ENCODE data around the gene DNAJC21.
"Not testable (repeated sequence)": the region's sequence is repeated elsewhere in the genome, so short reads cannot be mapped to it uniquely, and the experiment has no call there.

DNA sequence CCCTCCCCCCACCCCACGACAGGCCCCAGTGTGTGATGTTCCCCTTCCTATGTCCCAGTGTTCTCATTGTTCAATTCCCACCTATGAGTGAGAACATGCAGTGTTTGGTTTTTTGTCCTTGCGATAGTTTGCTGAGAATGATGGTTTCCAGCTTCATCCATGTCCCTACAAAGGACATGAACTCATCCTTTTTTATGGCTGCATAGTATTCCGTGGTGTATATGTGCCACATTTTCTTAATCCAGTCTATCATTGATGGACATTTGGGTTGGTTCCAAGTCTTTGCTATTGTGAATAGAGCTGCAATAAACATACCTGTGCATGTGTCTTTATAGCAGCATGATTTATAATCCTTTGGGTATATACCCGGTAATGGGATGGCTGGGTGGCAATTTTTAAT lies 42.3 kb downstream of the DNAJC21 start:
- TF ChIP-seq CTCF, POLR2A (IDR thresholded peaks at IDR 0.05): not testable (repeated sequence)
